Measurements from ENCODE around the gene CD80. TPM values are rescaled to one million over a fixed set of nuclear protein-coding genes. Genes with fewer than 3 reads are reported as not detected.
"Not testable (repeated sequence)": the region's sequence is repeated elsewhere in the genome, so short reads cannot be mapped to it uniquely, and the experiment has no call there.

Gene CD80
- total RNA-seq, 1 donor: not detected

DNA sequence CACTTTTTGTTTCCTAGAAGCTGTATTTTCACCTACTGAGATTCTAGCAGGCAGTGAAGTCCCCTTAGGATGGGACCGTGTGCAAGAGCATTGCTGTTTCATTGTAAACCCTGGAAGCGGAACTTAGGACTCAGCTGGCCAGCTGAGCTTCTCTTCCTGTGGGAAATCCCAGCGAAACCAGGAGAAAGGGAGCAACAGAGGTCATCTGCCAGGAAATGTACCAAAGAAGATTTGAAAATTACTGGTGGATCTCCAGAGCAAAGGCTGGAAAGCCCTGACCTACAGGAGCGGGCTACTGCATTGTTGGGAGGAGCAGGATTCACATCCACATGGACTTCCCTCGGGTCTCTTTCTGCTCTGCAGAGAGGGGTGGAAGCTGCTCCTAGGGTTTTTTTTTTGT lies 12.3 kb upstream of the CD80 start:
- no peak for DNase-seq (ENCODE audit: low read depth)
- TF ChIP-seq, protein P1, sequence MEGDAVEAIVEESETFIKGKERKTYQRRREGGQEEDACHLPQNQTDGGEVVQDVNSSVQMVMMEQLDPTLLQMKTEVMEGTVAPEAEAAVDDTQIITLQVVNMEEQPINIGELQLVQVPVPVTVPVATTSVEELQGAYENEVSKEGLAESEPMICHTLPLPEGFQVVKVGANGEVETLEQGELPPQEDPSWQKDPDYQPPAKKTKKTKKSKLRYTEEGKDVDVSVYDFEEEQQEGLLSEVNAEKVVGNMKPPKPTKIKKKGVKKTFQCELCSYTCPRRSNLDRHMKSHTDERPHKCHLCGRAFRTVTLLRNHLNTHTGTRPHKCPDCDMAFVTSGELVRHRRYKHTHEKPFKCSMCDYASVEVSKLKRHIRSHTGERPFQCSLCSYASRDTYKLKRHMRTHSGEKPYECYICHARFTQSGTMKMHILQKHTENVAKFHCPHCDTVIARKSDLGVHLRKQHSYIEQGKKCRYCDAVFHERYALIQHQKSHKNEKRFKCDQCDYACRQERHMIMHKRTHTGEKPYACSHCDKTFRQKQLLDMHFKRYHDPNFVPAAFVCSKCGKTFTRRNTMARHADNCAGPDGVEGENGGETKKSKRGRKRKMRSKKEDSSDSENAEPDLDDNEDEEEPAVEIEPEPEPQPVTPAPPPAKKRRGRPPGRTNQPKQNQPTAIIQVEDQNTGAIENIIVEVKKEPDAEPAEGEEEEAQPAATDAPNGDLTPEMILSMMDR (IDR thresholded peaks at IDR 0.05; ENCODE audit: insufficient read depth, low read length): no peak

DNA sequence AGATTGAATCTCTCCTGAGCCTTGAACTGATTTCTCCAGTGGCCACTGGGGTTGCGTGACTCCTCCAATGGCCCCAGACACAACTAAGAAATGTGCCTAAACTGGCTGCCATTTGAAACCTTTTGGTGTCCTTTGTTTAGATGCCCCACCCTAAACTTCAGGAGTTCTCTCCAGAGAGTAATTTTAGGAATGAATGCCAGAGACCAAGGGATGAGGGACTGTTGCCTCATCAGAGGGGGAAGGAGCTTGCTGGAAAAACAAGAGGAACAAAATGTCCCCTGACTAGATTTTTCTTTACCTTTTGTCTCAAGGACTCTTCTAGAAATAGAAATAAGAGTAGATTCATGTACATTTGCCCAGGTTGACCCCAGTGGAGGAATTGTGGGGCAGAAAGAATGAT lies 11.8 kb upstream of the CD80 start:
- no peak for DNase-seq (ENCODE audit: low read depth)
- H3K4me3 ChIP-seq (ENCODE audit: low read depth, low read length): no peak overlapping the region
- TF ChIP-seq, protein P1 (IDR thresholded peaks at IDR 0.05; ENCODE audit: insufficient read depth, low read length): no peak

More for the DNA sequence above, 12.3 kb upstream of the CD80 start:
- no peak overlapping the region for H3K4me3 ChIP-seq (ENCODE audit: low read depth, low read length)

DNA sequence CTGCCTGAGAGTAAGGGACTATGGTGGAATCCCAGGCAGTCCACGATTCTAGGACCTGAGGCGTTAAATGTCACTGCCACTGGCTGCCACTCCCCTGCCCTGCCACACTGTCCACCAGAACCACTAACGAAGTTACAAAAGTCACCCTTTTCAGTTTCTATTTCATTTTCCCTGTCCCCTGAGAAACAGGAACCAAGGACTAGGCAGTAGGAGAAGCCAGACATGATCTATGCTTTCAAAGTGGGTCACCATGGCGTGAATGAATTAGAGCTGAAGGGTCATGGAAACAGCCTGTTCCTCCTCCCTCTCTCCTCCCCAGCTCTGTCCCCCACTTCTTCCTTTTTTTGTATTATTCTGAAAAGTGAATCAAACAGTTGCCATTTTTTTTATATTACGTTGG lies 10.8 kb upstream of the CD80 start:
- TF ChIP-seq, protein P1 (IDR thresholded peaks at IDR 0.05; ENCODE audit: insufficient read depth, low read length): no peak
- DNase-seq (ENCODE audit: low read depth): no peak
- H3K4me3 ChIP-seq (ENCODE audit: low read depth, low read length): no peak overlapping the region

DNA sequence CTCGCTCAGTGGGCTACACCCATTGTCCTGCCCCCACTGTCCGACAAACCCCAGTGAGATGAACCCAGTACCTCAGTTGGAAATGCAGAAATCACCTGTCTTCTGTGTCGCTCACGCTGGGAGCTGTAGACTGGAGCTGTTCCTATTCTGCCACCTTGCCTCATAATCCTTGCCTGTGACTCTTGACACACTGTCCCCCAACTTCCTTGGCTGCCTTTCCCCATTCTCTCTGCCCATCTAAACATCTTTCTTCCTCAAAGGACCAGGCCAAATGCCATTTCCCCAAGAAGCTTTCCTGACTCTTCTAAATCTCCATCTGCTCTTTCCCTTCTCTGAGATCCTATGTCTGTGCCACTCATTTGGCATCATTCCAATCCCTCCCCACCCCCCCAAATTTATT lies 9.7 kb upstream of the CD80 start:
- H3K4me3 ChIP-seq (ENCODE audit: low read depth, low read length): no peak overlapping the region
- DNase-seq (ENCODE audit: low read depth): no peak
- TF ChIP-seq, protein P1 (IDR thresholded peaks at IDR 0.05; ENCODE audit: insufficient read depth, low read length): no peak

DNA sequence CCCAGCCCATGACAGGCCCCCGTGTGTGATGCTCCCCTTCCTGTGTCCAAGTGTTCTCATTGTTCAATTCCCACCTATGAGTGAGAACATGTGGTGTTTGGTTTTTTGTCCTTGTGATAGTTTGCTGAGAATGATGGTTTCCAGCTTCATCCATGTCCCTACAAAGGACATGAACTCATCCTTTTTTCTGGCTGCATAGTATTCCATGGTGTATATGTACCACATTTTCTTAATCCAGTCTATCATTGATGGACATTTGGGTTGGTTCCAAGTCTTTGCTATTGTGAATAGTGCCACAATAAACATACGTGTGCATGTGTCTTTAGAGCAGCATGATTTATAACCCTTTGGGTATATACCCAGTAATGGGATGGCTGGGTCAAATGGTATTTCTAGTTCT lies 3.9 kb upstream of the CD80 start:
- H3K4me3 ChIP-seq (ENCODE audit: low read depth, low read length); DNase-seq (ENCODE audit: low read depth): not testable (repeated sequence)

DNA sequence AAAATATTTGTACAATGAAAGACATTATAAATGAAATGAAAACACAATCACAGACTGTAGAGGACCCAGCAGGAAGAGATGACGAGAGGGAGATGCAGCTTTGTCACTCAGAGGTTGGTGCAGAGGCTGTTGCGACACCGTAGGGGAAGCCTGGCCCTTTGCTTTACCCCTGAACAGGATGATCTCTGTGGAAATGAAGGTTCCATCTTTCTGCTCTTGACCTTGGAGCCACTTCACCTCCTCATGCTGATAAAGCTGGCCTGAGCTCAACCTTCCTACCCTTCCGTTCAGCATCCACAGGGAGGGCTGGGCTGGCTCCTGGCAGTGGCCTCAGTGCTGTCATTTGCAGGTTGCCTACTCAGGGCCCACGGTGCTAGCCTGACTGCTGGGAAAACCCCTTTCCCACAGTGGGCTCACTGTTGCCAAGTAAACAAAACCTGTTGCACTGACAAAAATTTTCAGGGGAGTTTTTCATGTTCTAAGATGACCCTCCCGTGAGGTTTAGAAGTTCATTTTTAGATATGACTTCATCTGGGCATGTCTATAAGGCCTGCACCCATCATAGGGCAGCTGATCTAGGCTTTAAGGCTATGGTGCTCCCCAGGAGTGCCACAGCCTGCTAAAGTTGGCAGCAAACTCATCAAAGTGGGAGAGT lies 3.0 kb upstream of the CD80 start:
- H3K4me3 ChIP-seq (ENCODE audit: low read depth, low read length): no peak overlapping the region
- DNase-seq (ENCODE audit: low read depth): no peak
- TF ChIP-seq, protein P1 (IDR thresholded peaks at IDR 0.05; ENCODE audit: insufficient read depth, low read length): no peak

DNA sequence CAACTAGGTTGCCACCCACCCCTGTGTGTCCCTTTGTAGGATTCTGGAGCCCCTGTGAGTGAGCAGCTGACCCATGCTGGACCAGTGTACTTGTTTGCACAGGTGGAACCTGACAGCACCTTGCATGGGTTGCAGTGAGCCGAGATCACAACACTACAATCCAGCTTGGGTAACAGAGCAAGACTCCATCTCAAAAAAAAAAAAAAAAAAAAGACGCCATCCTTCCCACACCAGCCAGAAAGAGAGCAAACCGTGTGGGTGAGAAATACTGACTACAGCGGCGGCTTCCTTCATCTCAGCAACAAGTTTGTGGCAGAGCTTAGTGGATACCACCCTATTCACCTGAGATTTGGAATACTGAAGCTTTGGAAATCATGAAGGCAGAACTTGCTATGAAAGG lies 746 bp upstream of the CD80 start:
- TF ChIP-seq, protein P1 (IDR thresholded peaks at IDR 0.05; ENCODE audit: insufficient read depth, low read length): no peak
- DNase-seq (ENCODE audit: low read depth): no peak

More for the DNA sequence above, 746 bp upstream of the CD80 start:
- H3K4me3 ChIP-seq (ENCODE audit: low read depth, low read length): no peak overlapping the region

Measured in fibroblast of the aortic adventitia (primary cell).